Aorta (tissue), 5 donors: ENCODE measurements around the gene PPM1D. TPM values are rescaled to one million over a fixed set of nuclear protein-coding genes. Genes with fewer than 3 reads are reported as not detected.
"Not testable (repeated sequence)": the region's sequence is repeated elsewhere in the genome, so short reads cannot be mapped to it uniquely, and the experiment has no call there.

Experiments used
- ATAC-seq: fragments of 200-7000 bp; cut with Tn5 transposase; one replicate; pipeline ENCODE4 v1.9.1; 2022; ENCODE audit warnings: moderate library complexity; ENCODE audit not compliant: low FRiP score
- DNase-seq, 2 donors: peaks; one replicate each; pipeline ENCODE4 v3.0.0-alpha.2; 2020
- H3K27ac ChIP-seq, 2 donors: one replicate each; pipeline ENCODE4 v1.5.1; 2013; ENCODE audit warnings: low read length in 2 of 2, mild to moderate bottlenecking in 2 of 2, moderate library complexity in 2 of 2, control low read depth in 1 of 2, inconsistent platforms in 1 of 2, low read depth in 1 of 2
- H3K27me3 ChIP-seq, 2 donors: one replicate each; pipeline ENCODE4 v1.6.1; 2013; ENCODE audit warnings: control low read depth in 1 of 2, low read length in 1 of 2, mild to moderate bottlenecking in 1 of 2, moderate library complexity in 1 of 2; ENCODE audit not compliant: insufficient read depth in 2 of 2, control insufficient read depth in 1 of 2
- H3K36me3 ChIP-seq, 2 donors: one replicate each; pipeline ENCODE4 v1.6.1; 2013; ENCODE audit warnings: control low read depth in 1 of 2, low read length in 1 of 2, mild to moderate bottlenecking in 1 of 2; ENCODE audit not compliant: insufficient read depth in 2 of 2, control insufficient read depth in 1 of 2
- H3K4me1 ChIP-seq, 2 donors: one replicate each; pipeline ENCODE4 v1.6.1; 2013; ENCODE audit warnings: low read length in 2 of 2, control low read depth in 1 of 2, mild to moderate bottlenecking in 1 of 2, moderate library complexity in 1 of 2; ENCODE audit not compliant: insufficient read depth in 2 of 2, control insufficient read depth in 1 of 2
- H3K4me3 ChIP-seq, 2 donors: one replicate each; pipeline ENCODE4 v1.5.1; 2013; ENCODE audit warnings: low read length in 2 of 2, control low read depth in 1 of 2, mild to moderate bottlenecking in 1 of 2
- H3K9me3 ChIP-seq: one replicate; pipeline ENCODE4 v1.6.1; 2013; ENCODE audit warnings: mild to moderate bottlenecking, low read length; ENCODE audit not compliant: control insufficient read depth
- WGBS, 2 donors: extraction: QIAGEN DNeasy Blood & Tissue Kit; methylation state at CpG; one replicate each; pipeline ENCODE4 v1.1.7; 2013; 5-methylcytosine and 5-hydroxymethylcytosine counted together
- intact Hi-C, 2 donors: fragments of 100-400 bp; cut with DNase I; formaldehyde crosslinking; loops; one replicate each; pipeline versions ENCODE4 v1.14.2 to v1.15.0; 2022
- polyA plus RNA-seq, 2 donors: library from polyadenylated mRNA; stranded (reverse); fragments of 200-250 nt; gene quantifications; one replicate each; pipeline ENCODE4 v1.2.3, GENCODE V29; 2013
- total RNA-seq, 2 donors: library from RNA; stranded (reverse); fragmentation: NEBNext Ultra II Directional; extraction: Animal tissue kit (Norgen Biotek cat#: 25700); gene quantifications; one replicate each; pipeline ENCODE4 v1.2.1, GENCODE V29; 2021
- donor health status: healthy with polysubstance abuse.
- donor health status: Bipolar disorder and iron deficiency.
- donor health status: DM: no; HTN: no; CAD: no.
- donor health status: DM: no; HTN: no; CAD: no.
- donor health status: DM: yes; HTN: yes; CAD: no.

PPM1D gene
- total and polyA plus RNA-seq, 4 donors = 2.0 to 16.0 (median 10.1) TPM

DNA sequence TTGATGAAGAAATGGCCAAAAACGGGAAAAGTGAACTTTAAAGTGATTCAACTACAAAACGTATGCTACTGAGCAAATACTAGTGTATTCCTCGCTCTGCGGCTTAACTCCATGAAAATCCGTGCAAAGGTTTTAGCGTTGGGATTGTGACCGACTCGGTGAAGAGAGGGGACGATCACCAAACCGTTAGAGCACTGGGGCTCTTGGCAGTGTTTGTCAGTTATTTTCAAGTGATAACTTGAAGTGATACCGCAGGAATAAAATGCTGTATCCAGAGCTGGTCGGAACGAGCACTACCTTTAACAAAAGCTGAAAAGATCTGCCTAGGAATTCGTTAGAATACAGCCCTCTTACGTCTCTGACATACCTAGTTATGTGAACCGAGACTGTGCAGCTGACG is 773 bp upstream of the PPM1D start:
- WGBS, 2 donors = 1% methylated on average over 17 of the region's 17 CpGs
- intact Hi-C loops = no loop called here
- Histone ChIP-seq H3K4me1 (no peaks in the 10 kb centered on the region), H3K36me3 (no peaks in the 10 kb centered on the region), H3K9me3 (no peaks in the 10 kb centered on the region), H3K4me3 (peak overlapping the region; percentile 50 to 57), H3K27ac (peak overlapping the region; percentile 34 to 82), H3K27me3 (no peaks in the 10 kb centered on the region)
- no peak for DNase-seq
- ATAC-seq = no peak

DNA sequence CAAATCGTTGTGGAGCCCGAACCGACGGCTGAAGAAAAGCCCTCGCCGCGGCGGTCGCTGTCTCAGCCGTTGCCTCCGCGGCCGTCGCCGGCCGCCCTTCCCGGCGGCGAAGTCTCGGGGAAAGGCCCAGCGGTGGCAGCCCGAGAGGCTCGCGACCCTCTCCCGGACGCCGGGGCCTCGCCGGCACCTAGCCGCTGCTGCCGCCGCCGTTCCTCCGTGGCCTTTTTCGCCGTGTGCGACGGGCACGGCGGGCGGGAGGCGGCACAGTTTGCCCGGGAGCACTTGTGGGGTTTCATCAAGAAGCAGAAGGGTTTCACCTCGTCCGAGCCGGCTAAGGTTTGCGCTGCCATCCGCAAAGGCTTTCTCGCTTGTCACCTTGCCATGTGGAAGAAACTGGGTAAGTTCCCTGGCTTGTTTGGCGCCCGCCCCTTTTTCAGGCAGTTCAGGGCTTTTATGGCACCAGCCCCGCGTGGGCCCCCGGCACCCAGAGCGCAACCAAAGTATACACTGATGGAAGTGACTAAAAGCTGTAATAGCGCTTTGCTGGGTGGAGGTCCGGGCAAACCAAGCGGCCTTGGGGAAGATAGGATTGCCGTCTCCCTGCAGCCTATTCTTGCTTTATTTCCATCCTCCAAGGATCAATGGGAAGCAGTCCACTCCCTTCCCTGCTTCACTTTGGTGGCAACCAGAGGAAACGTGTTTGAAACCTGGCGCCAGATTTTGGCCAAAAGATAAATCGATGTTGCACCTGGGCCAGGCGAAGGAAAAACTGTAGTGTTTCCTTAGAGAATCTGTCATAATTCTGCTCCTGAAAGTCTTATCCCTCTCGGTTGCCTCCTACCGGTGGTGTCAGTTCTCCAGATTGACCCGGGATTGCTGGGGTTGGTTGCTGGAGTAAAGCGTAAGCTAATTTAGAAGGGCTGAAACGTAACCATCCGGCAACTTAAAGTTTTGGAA is 775 bp downstream of the PPM1D start:
- Histone ChIP-seq H3K4me3 (peak overlapping the region; percentile 55 to 91), H3K36me3 (no peaks in the 10 kb centered on the region), H3K4me1 (no peaks in the 10 kb centered on the region), H3K9me3 (no peaks in the 10 kb centered on the region), H3K27ac (peak overlapping the region; percentile 73 to 91), H3K27me3 (no peaks in the 10 kb centered on the region)
- intact Hi-C loops = loop anchor here in 1 of 2 donors (10.0 kb wide), 1 partner anchor 76 kb away; the partner anchor contains the start of gene APPBP2
- DNase-seq (peak; percentile 85), ATAC-seq (peak; percentile 69)
- WGBS, 2 donors = 0% methylated on average over 54 to 69 of the region's 69 CpGs

DNA sequence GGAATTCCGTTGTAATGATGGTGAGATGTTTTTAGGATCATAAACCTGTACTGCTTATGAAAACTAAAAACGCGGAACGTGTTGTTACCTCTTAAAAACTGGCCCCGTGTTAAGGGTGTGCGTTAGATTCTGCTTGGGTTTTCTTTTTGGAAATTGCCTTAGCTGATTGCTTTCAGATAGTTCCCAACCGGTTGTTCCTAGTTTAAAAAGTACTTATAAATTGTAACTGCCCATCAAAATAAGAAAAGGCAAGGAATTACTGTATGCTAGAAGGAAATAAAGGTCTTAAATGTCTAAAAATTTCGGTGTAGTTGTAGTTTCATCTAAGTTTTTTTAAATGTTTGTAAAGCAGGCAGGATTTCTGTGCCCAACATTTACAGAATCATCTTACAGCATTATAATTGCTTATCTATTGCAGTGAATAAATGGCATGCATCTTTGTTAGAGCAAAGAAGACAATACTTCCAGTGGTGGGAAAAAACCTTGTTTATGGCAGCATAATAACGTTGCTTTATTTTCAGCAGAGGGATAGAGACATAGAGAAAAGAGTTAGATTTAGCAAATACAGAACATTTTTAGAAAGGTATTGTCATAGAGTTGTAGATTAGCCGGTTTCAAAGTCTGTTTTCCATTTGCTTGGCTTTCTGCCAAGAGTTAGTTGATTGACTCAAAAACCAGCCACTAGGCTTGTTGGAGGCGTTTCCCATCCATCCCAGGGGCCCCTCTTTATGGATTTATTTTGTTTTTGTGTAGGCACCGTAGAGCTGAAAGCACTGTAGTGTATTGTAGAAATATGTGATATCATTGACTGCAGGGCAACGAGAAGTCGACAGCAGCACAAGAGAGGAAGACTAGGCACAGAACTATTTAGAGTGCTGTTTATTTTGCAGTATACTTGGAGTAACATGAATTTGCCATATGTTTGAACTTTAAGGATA is 1.7 kb downstream of the PPM1D start:
- ATAC-seq = peak; percentile 28

DNA sequence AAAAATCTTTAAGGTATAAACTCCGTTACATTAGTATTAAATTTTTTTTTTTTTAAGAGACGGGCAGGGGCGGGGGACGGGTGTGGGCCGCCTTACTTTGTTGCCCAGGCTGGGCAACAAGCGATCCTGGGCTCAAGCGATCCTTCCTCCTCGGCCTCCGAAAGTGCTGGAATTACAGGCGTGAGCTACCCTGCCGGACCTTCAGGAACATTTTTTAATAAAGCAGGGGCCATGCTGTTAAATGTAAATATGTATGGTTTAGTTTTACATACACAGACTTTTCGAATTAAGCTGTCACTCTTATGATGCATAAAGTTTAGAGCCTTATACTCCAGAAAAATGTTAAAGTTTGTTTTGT is 2.4 kb downstream of the PPM1D start:
- DNase-seq = no peak
- Histone ChIP-seq H3K4me3 (peak overlapping the region; percentile 55 to 91), H3K36me3 (no peaks in the 10 kb centered on the region), H3K4me1 (no peaks in the 10 kb centered on the region), H3K27ac (peak overlapping the region in 1 of 2 donors; percentile 36), H3K9me3 (no peaks in the 10 kb centered on the region), H3K27me3 (no peaks in the 10 kb centered on the region)
- intact Hi-C loops = loop anchor here in 1 of 2 donors (10.0 kb wide), 1 partner anchor 78 kb away; the partner anchor contains the start of gene APPBP2
- WGBS, 2 donors = 3 to 5% methylated on average over 12 of the region's 12 CpGs
- ATAC-seq = no peak

More for the DNA sequence above, 1.7 kb downstream of the PPM1D start:
- Histone ChIP-seq H3K27ac (peak overlapping the region in 1 of 2 donors; percentile 36), H3K36me3 (no peaks in the 10 kb centered on the region), H3K4me1 (no peaks in the 10 kb centered on the region), H3K9me3 (no peaks in the 10 kb centered on the region), H3K27me3 (no peaks in the 10 kb centered on the region), H3K4me3 (peak overlapping the region; percentile 55 to 91)
- 0% methylated on average over 14 of the region's 14 CpGs for WGBS, 2 donors
- peak in 1 of 2 donors; percentile 56 for DNase-seq
- intact Hi-C loops = loop anchor here in 1 of 2 donors (10.0 kb wide), 1 partner anchor 77 kb away; the partner anchor contains the start of gene APPBP2

DNA sequence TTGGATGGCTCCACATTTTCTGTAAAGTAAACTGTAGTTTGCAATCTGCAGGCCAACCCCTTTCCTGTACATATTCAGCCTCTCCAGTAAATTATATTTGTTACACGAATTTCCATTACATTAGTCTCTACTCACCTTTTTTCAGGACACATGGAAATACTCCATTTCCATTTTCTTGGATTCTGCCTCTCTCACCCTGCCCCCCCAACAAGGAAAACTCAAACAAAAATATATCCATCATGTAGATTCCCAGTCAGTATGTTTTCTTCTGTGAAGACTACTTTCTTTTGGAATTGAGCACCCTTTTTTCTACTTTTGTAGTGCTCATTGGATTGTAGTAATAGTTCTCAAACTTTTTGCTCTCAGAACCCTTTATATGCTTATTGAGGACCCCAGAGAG is 2.9 kb downstream of the PPM1D start:
- Histone ChIP-seq H3K9me3 (no peaks in the 10 kb centered on the region), H3K27me3 (no peaks in the 10 kb centered on the region), H3K36me3 (no peaks in the 10 kb centered on the region), H3K27ac (no peak overlapping the region), H3K4me1 (no peaks in the 10 kb centered on the region), H3K4me3 (peak overlapping the region in 1 of 2 donors; percentile 91)
- no peak for ATAC-seq
- no peak for DNase-seq
- 0 to 2% methylated on average over 1 of the region's 1 CpG for WGBS, 2 donors
- intact Hi-C loops = loop anchor here in 1 of 2 donors (10.0 kb wide), 1 partner anchor 78 kb away; the partner anchor contains the start of gene APPBP2

DNA sequence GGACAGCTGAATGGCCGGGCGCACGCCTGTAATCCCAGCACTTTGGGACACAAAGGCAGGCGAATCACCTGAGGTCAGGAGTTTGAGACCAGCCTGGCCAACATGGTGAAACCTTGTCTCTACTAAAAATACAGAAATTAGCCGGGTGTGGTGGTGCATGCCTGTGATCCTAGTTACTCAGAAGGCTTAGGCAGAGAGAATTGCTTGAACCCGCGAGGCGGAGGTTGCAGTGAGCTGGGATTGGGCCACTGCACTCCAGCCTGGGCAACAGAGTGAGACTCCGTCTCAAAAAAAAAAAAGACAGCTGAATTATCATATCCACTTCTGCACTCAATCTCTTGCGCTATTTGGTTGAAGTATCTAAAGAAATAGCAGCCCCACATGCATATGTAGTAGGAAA is 3.5 kb downstream of the PPM1D start:
- H3K4me3 ChIP-seq, H3K36me3 ChIP-seq, DNase-seq, H3K4me1 ChIP-seq, H3K27me3 ChIP-seq, ATAC-seq, H3K27ac ChIP-seq, H3K9me3 ChIP-seq: not testable (repeated sequence)
- intact Hi-C loops = loop anchor here in 1 of 2 donors (10.0 kb wide), 1 partner anchor 79 kb away; the partner anchor contains the start of gene APPBP2
- WGBS, 2 donors = 94% methylated on average over 10 of the region's 10 CpGs

DNA sequence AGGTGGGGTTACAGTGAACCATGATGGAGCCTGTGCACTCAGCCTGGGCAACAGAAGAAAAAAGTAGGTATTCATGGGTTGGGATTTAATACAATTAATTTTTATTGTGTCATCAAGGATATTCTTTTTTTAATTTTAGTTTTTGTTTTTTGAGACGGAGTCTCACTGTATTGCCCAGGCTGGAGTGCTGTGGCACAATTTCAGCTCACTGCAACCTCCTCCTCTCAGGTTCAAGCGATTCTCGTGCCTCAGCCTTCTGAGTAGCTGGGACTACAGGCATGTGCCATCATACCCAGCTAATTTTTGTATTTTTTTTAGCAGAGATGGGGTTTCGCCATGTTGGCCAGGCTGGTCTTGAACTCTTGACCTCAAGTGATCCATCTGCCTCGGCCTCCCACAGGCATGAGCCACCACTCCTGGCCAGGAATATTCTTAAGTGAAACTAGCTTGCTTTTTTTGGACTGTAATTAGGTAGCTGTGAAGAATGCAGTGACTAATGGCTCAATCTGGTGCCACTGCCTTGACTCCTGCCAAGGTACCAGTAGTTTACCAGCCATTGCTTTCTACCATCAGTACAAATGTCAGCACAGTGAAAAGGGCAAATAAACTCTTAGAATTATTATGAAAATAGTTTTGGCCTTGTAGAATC is 4.8 kb downstream of the PPM1D start:
- Histone ChIP-seq H3K4me1 (no peaks in the 10 kb centered on the region), H3K4me3 (no peak overlapping the region), H3K9me3 (no peaks in the 10 kb centered on the region), H3K36me3 (no peaks in the 10 kb centered on the region), H3K27ac (peak overlapping the region in 1 of 2 donors; percentile 45), H3K27me3 (no peaks in the 10 kb centered on the region)
- ATAC-seq = peak; percentile 3
- 30 to 33% methylated on average over 5 of the region's 5 CpGs for whole genome bisulfite sequencing, 2 donors
- intact Hi-C loops = loop anchor here in 1 of 2 donors (10.0 kb wide), 1 partner anchor 80 kb away; the partner anchor contains the start of gene APPBP2
- DNase-seq = peak; percentile 71 to 81

DNA sequence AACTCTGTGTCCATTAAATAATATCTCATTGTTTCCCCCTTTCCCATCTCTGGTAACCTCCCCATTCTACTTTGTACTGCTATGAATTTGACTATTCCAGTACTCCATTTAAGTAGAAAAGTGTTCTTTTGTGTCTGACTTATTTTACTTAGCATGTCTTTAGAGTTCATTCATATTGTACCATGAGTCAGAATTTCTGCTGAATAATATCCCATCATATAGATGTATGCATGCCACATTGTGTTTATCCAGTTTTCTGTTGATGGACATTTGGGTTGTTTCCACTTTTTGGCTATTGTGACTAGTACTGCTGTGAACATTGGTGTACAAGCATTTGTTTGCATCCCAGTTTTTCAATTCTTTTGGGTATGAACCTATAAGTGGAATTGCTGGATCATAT is 6.0 kb downstream of the PPM1D start:
- Histone ChIP-seq H3K36me3 (no peaks in the 10 kb centered on the region), H3K4me3 (no peak overlapping the region), H3K9me3 (no peaks in the 10 kb centered on the region), H3K27ac (no peak overlapping the region), H3K27me3 (no peaks in the 10 kb centered on the region), H3K4me1 (peaks cover 0 to 5% of the 10 kb centered on the region in 2 donors)
- DNase-seq (no peak), ATAC-seq (no peak)
- intact Hi-C loops = loop anchor here in 1 of 2 donors (10.0 kb wide), 1 partner anchor 81 kb away; the partner anchor contains the start of gene APPBP2
